DOHH2 (cell line): ENCODE measurements around the gene SNAP91.

ENCODE experiments used
- H3F3A ChIP-seq: fragments of 200-600 bp; sonication (generic), shearing (Covaris generic); 2 replicates; pipeline ENCODE4 v1.6.0; 2016; ENCODE audit warnings: antibody characterized with exemption, mild to moderate bottlenecking; ENCODE audit not compliant: control insufficient read depth, insufficient read depth
- H3K27ac ChIP-seq: fragments of 200-600 bp; sonication (generic); 2 replicates; pipeline ENCODE4 v1.5.1; 2014; ENCODE audit warnings: low read depth, mild to moderate bottlenecking, low read length, moderate library complexity
- H3K27me3 ChIP-seq: fragments of 200-600 bp; sonication (generic); 2 replicates; pipeline ENCODE4 v1.6.1; 2014; ENCODE audit warnings: mild to moderate bottlenecking, low read length, mixed read lengths; ENCODE audit not compliant: control insufficient read depth
- H3K36me3 ChIP-seq: fragments of 200-600 bp; sonication (generic); 2 replicates; pipeline ENCODE4 v1.6.1; 2014; ENCODE audit warnings: mild to moderate bottlenecking, low read length, moderate library complexity, mixed read lengths; ENCODE audit not compliant: control insufficient read depth
- H3K4me1 ChIP-seq: fragments of 200-600 bp; sonication (generic); 2 replicates; pipeline ENCODE4 v1.6.1; 2014; ENCODE audit warnings: mild to moderate bottlenecking, low read length, mixed read lengths; ENCODE audit not compliant: control insufficient read depth
- H3K4me2 ChIP-seq: fragments of 200-600 bp; sonication (generic); 2 replicates; pipeline ENCODE4 v1.6.0; 2014; ENCODE audit warnings: mild to moderate bottlenecking, low read length, moderate library complexity
- H3K4me3 ChIP-seq: fragments of 200-600 bp; sonication (generic); 2 replicates; pipeline ENCODE4 v1.5.1; 2014; ENCODE audit warnings: mild to moderate bottlenecking, low read length, mixed read lengths
- H3K79me2 ChIP-seq: fragments of 200-600 bp; sonication (generic); 2 replicates; pipeline ENCODE4 v1.6.1; 2014; ENCODE audit warnings: mild to moderate bottlenecking, low read length, mixed read lengths; ENCODE audit not compliant: control insufficient read depth
- H3K9me2 ChIP-seq: fragments of 200-600 bp; sonication (generic); replicated peaks from 2 replicates; pipeline ENCODE4 v1.6.1; 2014; ENCODE audit warnings: mild to moderate bottlenecking, low read length, mixed read lengths; ENCODE audit not compliant: control insufficient read depth
- H3K9me3 ChIP-seq: fragments of 200-600 bp; sonication (generic); 2 replicates; pipeline ENCODE4 v1.6.1; 2014; ENCODE audit warnings: antibody characterized with exemption, low read length, mixed read lengths; ENCODE audit not compliant: control insufficient read depth, insufficient read depth
- H4K20me1 ChIP-seq: fragments of 200-600 bp; sonication (generic); 2 replicates; pipeline ENCODE4 v1.6.0; 2014; ENCODE audit warnings: low read depth, mild to moderate bottlenecking, antibody characterized with exemption, low read length, moderate library complexity; ENCODE audit not compliant: control insufficient read depth, insufficient read depth
- CTCF ChIP-seq: fragments of 200-600 bp; sonication (generic); IDR thresholded peaks from one replicate; pipeline ENCODE4 v1.5.1; 2014; ENCODE audit warnings: antibody characterized with exemption, mild to moderate bottlenecking, low read depth, low read length; ENCODE audit not compliant: poor library complexity, severe bottlenecking
- EZH2phosphoT487 ChIP-seq: fragments of 200-600 bp; sonication (generic); IDR thresholded peaks from 2 replicates; pipeline ENCODE4 v1.6.1; 2017; ENCODE audit warnings: borderline replicate concordance, mild to moderate bottlenecking, antibody characterized with exemption, low read length, moderate library complexity, mixed read lengths

Gene SNAP91

GRCh38 chr6:83592770-83593394, 116.0 kb downstream of the SNAP91 start:
- Histone ChIP-seq H3K36me3 (no peaks in the 10 kb centered on the region), H3K4me2 (no peak overlapping the region)
- TF ChIP-seq EZH2phosphoT487 (no peak), CTCF (peak; percentile 70)

GRCh38 chr6:83590416-83590815, 118.5 kb downstream of the SNAP91 start:
- Histone ChIP-seq H3K79me2 (no peaks in the 10 kb centered on the region), H3K36me3 (no peaks in the 10 kb centered on the region), H4K20me1 (no peaks in the 10 kb centered on the region), H3K4me2 (no peak overlapping the region), H3K9me3 (no peaks in the 10 kb centered on the region), H3K4me1 (no peaks in the 10 kb centered on the region), H3F3A (no peaks in the 10 kb centered on the region), H3K27ac (no peak overlapping the region), H3K27me3 (no peaks in the 10 kb centered on the region), H3K9me2 (no peaks in the 10 kb centered on the region), H3K4me3 (no peak overlapping the region)
- TF ChIP-seq CTCF = no peak
- TF ChIP-seq EZH2phosphoT487 = no peak

More at GRCh38 chr6:83592770-83593394, 116.0 kb downstream of the SNAP91 start:
- H3K4me1 ChIP-seq = no peaks in the 10 kb centered on the region
- no peaks in the 10 kb centered on the region for H4K20me1 ChIP-seq
- H3K27me3 ChIP-seq = no peaks in the 10 kb centered on the region
- H3K79me2 ChIP-seq = no peaks in the 10 kb centered on the region
- H3K9me3 ChIP-seq = no peaks in the 10 kb centered on the region
- H3K9me2 ChIP-seq = no peaks in the 10 kb centered on the region
- no peak overlapping the region for H3K4me3 ChIP-seq
- H3K27ac ChIP-seq = no peak overlapping the region
- no peaks in the 10 kb centered on the region for H3F3A ChIP-seq

- H3K4me3 ChIP-seq = no peak overlapping the region
- H3K4me1 ChIP-seq = no peaks in the 10 kb centered on the region
- no peak overlapping the region for H3K4me2 ChIP-seq
- H3K27ac ChIP-seq = no peak overlapping the region
- no peaks in the 10 kb centered on the region for H3K27me3 ChIP-seq
- TF ChIP-seq CTCF (no peak), EZH2phosphoT487 (no peak)
- H3F3A ChIP-seq = no peaks in the 10 kb centered on the region
- no peaks in the 10 kb centered on the region for H4K20me1 ChIP-seq
- no peaks in the 10 kb centered on the region for H3K9me2 ChIP-seq
- H3K79me2 ChIP-seq = no peaks in the 10 kb centered on the region
- no peaks in the 10 kb centered on the region for H3K36me3 ChIP-seq
- H3K9me3 ChIP-seq = no peaks in the 10 kb centered on the region
Observed at GRCh38 chr6:83589076-83589475, 119.8 kb downstream of the SNAP91 start.
